ENCODE measurements around the gene G6PC1. TPM values are rescaled to one million over a fixed set of nuclear protein-coding genes. Genes with fewer than 3 reads are reported as not detected.
"Not testable (repeated sequence)": the region's sequence is repeated elsewhere in the genome, so short reads cannot be mapped to it uniquely, and the experiment has no call there.

G6PC1 gene
- total RNA-seq, 1 donor from 2014 or later = not detected

- no peak for TF ChIP-seq POLR2AphosphoS5 (IDR thresholded peaks at IDR 0.05; ENCODE audit: insufficient read depth in 1 of 2, low read depth in 1 of 2)
- no peak for TF ChIP-seq CTCF (IDR thresholded peaks at IDR 0.05)
- TF ChIP-seq POLR2A (IDR thresholded peaks at IDR 0.05) = no peak
- intact Hi-C loops (cut with DNase I) = no loop called here
Observed at GRCh38 chr17:42878123-42878880, 22.3 kb upstream of the G6PC1 start.

GRCh38 chr17:42878924-42879595 is 21.5 kb upstream of the G6PC1 start:
- Histone ChIP-seq H3K4me1 (no peaks in the 10 kb centered on the region), H3K4me3 (no peak overlapping the region), H3K9me3 (no peaks in the 10 kb centered on the region), H3K36me3 (no peaks in the 10 kb centered on the region), H3K27ac (no peak overlapping the region), H3K27me3 (no peaks in the 10 kb centered on the region)
- intact Hi-C loops (cut with DNase I) = no loop called here
- TF ChIP-seq POLR2A (IDR thresholded peaks at IDR 0.05) (no peak), CTCF (IDR thresholded peaks at IDR 0.05) (no peak), POLR2AphosphoS5 (IDR thresholded peaks at IDR 0.05; ENCODE audit: insufficient read depth in 1 of 2, low read depth in 1 of 2) (no peak)
- no peak for DNase-seq (ENCODE audit: extremely low spot score in 2 of 2)

More at GRCh38 chr17:42878123-42878880, 22.3 kb upstream of the G6PC1 start:
- Histone ChIP-seq H3K27me3 (no peaks in the 10 kb centered on the region), H3K4me1 (no peaks in the 10 kb centered on the region), H3K27ac (no peak overlapping the region), H3K36me3 (no peaks in the 10 kb centered on the region), H3K9me3 (no peaks in the 10 kb centered on the region), H3K4me3 (no peak overlapping the region)
- DNase-seq (ENCODE audit: extremely low spot score in 2 of 2) = no peak

- no peak overlapping the region for H3K27ac ChIP-seq
- H3K4me1 ChIP-seq = no peaks in the 10 kb centered on the region
- no peaks in the 10 kb centered on the region for H3K27me3 ChIP-seq
- no peak overlapping the region for H3K4me3 ChIP-seq
- TF ChIP-seq CTCF (IDR thresholded peaks at IDR 0.05) = no peak
- TF ChIP-seq POLR2AphosphoS5 (IDR thresholded peaks at IDR 0.05; ENCODE audit: insufficient read depth in 1 of 2, low read depth in 1 of 2) = no peak
- TF ChIP-seq POLR2A (IDR thresholded peaks at IDR 0.05) = no peak
- H3K9me3 ChIP-seq = no peaks in the 10 kb centered on the region
- no peaks in the 10 kb centered on the region for H3K36me3 ChIP-seq
- no peak for DNase-seq (ENCODE audit: extremely low spot score in 2 of 2)
- intact Hi-C loops (cut with DNase I) = no loop called here
Observed at GRCh38 chr17:42879596-42879985, 21.0 kb upstream of the G6PC1 start.

- Histone ChIP-seq H3K36me3 (no peaks in the 10 kb centered on the region), H3K9me3 (no peaks in the 10 kb centered on the region), H3K27ac (no peak overlapping the region), H3K4me1 (no peaks in the 10 kb centered on the region), H3K4me3 (no peak overlapping the region), H3K27me3 (no peaks in the 10 kb centered on the region)
- no peak for TF ChIP-seq CTCF (IDR thresholded peaks at IDR 0.05)
- TF ChIP-seq POLR2A (IDR thresholded peaks at IDR 0.05) = no peak
- no peak for TF ChIP-seq POLR2AphosphoS5 (IDR thresholded peaks at IDR 0.05; ENCODE audit: insufficient read depth in 1 of 2, low read depth in 1 of 2)
- intact Hi-C loops (cut with DNase I) = no loop called here
- DNase-seq (ENCODE audit: extremely low spot score in 2 of 2) = no peak
Observed at GRCh38 chr17:42880776-42881310, 19.8 kb upstream of the G6PC1 start.

- DNase-seq (ENCODE audit: extremely low spot score in 2 of 2) = not testable (repeated sequence)
Observed at GRCh38 chr17:42881706-42882105, 18.9 kb upstream of the G6PC1 start.

More at GRCh38 chr17:42881706-42882105, 18.9 kb upstream of the G6PC1 start:
- H3K27me3 ChIP-seq; H3K4me3 ChIP-seq; H3K9me3 ChIP-seq; H3K4me1 ChIP-seq; H3K27ac ChIP-seq; intact Hi-C loops (cut with DNase I); H3K36me3 ChIP-seq: not testable (repeated sequence)
